ENCODE results near the gene FOXD2.

FOXD2 gene

DNA sequence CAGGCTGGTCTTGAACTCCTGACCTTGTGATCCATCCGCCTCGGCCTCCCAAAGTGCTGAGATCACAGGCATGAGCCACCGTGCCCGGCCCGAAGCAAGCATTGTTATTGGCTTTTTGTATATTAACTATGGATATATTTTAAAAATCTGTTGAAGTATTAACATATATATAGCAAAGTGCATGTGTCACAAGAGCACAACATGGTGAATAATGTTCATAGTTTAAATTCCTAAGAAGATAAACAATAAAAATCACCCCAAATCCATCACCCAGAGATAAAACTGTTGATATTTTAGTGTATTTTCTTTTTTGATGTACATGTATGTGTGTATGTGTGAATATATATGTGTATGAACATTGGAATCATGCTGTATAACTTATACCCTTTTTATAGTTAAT is 30.9 kb upstream of the FOXD2 start:
- in situ Hi-C loops (cut with HindIII; ENCODE audit: low pct_unique_long_range_greater_than_20kb, low sequenced_read_pairs) = no loop called here
- no peak for DNase-seq (ENCODE audit: low read depth in 1 of 2, low spot score in 1 of 2)
- no peak for TF ChIP-seq JUND (IDR thresholded peaks at IDR 0.05; ENCODE audit: low read depth)

DNA sequence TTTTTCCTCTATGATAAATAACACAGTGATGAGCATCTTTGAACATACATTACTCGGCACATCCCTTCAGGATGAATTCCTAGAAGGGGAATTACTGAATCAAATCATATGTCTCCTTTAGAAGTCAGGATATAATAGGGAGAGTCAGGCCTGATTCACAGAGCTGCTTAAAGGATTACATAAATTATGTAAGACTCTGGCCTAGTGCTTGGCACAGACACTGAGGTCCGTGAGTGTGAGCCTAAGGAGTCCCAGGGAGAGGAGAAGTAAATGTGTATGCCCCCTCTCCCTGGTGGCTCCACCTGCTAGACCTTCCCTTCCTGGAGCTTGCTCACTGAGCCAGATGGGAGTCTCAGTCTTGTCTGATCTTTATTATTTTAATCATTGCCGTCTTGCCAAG is 30.4 kb upstream of the FOXD2 start:
- DNase-seq (ENCODE audit: low read depth in 1 of 2, low spot score in 1 of 2) = no peak

DNA sequence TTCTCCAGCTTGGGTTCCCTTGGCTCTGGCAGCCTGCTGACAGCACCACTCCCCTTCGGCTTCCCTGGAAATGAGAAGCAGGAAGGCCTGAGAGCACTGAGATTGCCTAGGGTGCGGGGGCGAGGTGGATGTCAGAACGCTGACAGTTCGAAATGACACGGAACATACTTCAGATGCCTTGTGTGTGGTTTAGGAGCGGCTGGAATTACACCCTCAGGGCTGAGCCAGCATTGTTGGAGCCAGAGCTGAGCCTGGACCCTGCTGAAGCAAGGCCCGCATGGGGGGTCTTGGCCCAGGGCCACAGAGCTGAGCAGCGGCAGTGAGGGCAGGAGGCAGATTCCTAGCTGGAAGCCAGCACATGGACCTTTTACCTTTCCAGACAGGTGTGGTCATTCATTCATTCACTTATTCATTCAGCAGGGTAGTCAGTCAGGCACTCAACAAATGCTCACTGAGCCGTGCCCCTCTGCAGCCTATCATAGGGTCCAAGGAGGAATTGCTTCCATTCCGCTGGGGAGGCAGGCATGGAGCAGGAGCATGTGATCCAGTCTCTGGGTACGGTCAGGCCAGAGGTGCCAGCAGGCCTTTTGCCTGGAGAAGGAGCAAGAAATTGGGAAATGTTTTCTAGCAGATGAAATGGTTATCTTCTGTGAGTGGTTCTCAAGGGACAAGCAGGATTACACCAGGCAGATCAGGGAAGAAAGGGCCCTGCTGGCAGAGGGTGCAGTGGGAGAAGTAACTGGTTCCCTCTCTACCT is 28.4 kb upstream of the FOXD2 start:
- TF ChIP-seq JUND (IDR thresholded peaks at IDR 0.05; ENCODE audit: low read depth) = no peak
- peak in 1 of 2 experiments; percentile 55 for DNase-seq (ENCODE audit: low read depth in 1 of 2, low spot score in 1 of 2)
- in situ Hi-C loops (cut with HindIII; ENCODE audit: low pct_unique_long_range_greater_than_20kb, low sequenced_read_pairs) = no loop called here

More for the DNA sequence above, 30.4 kb upstream of the FOXD2 start:
- no peak for TF ChIP-seq JUND (IDR thresholded peaks at IDR 0.05; ENCODE audit: low read depth)
- in situ Hi-C loops (cut with HindIII; ENCODE audit: low pct_unique_long_range_greater_than_20kb, low sequenced_read_pairs) = no loop called here

DNA sequence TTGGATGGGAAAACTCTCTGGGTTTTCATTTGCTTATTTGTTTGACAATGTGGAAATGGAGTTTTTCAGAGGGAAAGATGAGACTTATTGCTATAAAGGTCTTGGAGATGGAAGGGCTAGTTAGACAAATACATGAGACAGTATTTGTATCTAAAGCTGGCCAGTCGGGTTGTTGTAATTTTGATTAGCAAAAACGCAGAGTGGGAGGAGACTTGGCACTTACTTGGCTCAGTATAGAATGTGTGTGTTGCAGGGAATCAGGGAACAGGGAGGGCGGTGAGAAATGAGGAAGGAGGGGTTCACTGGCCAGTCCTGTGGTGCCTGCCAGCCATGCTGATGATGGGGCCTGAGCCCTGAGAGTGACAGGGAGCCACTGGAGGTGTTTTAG is 27.8 kb upstream of the FOXD2 start:
- TF ChIP-seq JUND (IDR thresholded peaks at IDR 0.05; ENCODE audit: low read depth) = no peak
- in situ Hi-C loops (cut with HindIII; ENCODE audit: low pct_unique_long_range_greater_than_20kb, low sequenced_read_pairs) = no loop called here
- DNase-seq (ENCODE audit: low read depth in 1 of 2, low spot score in 1 of 2) = no peak

DNA sequence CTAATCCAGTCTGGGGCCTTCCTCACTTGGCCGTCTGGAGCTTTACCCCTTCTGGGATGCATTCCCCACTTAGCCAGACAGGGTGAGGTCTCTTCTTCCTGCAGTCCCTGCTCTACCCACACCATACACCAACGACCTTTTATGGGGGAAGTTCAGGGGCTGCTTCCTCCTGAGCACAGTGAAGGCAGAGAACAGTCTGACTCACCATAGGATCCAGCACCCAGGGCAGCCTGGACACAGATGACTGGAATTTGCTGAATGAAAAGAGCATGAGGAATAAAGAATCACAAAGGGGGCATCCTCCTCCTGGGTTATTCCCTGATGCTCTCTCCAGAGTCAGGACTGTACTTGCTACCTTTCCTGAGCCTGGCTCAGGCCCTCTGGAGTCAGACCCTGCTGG is 26.4 kb upstream of the FOXD2 start:
- TF ChIP-seq JUND (IDR thresholded peaks at IDR 0.05; ENCODE audit: low read depth) = no peak
- in situ Hi-C loops (cut with HindIII; ENCODE audit: low pct_unique_long_range_greater_than_20kb, low sequenced_read_pairs) = no loop called here
- DNase-seq (ENCODE audit: low read depth in 1 of 2, low spot score in 1 of 2) = no peak

DNA sequence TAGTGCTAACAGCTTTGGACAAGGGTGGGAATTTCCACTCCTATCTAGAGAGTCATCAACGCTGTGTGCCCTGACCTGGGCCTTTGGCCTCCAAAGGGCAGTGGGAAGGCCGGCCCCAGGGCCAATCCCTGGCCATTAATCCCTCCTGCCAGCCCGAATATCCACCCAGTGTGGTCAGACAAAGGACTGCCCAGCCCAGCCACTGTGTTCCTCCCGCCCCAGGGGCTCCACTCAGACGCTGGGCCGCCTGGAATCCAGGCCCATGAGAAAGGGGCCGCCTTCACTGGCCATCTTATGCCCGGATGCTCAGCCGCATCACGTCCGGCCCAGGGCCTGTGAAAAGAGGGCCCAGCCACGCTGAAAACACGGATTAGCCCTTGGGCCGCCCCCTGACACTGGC is 25.4 kb upstream of the FOXD2 start:
- in situ Hi-C loops (cut with HindIII; ENCODE audit: low pct_unique_long_range_greater_than_20kb, low sequenced_read_pairs) = no loop called here

DNA sequence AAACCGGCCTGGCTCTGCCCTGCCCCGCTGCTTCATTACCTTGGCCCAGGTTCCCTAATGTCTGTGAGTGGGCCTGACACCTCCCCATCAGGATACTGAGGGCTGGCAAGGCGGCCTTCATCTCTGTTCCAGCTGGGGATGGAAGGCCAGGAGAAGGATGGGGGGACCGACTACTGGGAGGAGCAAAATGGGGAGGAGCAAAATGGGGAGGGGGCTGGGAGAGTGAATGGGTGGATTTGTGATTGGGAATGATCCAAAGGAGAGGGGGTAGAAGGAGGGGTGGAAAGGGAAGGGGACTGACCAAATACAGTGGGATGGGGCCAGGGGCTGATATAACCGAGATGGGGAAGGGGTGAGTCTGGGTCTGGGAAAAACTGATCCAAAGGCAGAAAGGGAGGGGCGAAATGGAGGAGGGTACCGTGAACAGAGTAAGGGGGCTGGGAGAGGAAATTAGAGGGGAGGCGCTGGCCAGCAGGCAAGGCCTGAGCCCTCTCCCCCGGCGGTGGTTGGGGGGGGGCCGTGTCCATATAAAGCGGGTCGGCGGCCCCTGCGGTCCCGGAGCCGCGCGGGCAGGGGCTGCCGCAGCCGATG is 22.0 kb upstream of the FOXD2 start, which contains the start of gene FOXE3:
Gene FOXE3 (plus strand): TSS at position 558 of the 591 bp plus-strand sequence. CDS start 31 bp downstream, at position 589.
- in situ Hi-C loops (cut with HindIII; ENCODE audit: low pct_unique_long_range_greater_than_20kb, low sequenced_read_pairs) = no loop called here
- no peak for DNase-seq (ENCODE audit: low read depth in 1 of 2, low spot score in 1 of 2)
- TF ChIP-seq JUND (IDR thresholded peaks at IDR 0.05; ENCODE audit: low read depth) = no peak

More for the DNA sequence above, 25.4 kb upstream of the FOXD2 start:
- no peak for DNase-seq (ENCODE audit: low read depth in 1 of 2, low spot score in 1 of 2)
- TF ChIP-seq JUND (IDR thresholded peaks at IDR 0.05; ENCODE audit: low read depth) = no peak

DNA sequence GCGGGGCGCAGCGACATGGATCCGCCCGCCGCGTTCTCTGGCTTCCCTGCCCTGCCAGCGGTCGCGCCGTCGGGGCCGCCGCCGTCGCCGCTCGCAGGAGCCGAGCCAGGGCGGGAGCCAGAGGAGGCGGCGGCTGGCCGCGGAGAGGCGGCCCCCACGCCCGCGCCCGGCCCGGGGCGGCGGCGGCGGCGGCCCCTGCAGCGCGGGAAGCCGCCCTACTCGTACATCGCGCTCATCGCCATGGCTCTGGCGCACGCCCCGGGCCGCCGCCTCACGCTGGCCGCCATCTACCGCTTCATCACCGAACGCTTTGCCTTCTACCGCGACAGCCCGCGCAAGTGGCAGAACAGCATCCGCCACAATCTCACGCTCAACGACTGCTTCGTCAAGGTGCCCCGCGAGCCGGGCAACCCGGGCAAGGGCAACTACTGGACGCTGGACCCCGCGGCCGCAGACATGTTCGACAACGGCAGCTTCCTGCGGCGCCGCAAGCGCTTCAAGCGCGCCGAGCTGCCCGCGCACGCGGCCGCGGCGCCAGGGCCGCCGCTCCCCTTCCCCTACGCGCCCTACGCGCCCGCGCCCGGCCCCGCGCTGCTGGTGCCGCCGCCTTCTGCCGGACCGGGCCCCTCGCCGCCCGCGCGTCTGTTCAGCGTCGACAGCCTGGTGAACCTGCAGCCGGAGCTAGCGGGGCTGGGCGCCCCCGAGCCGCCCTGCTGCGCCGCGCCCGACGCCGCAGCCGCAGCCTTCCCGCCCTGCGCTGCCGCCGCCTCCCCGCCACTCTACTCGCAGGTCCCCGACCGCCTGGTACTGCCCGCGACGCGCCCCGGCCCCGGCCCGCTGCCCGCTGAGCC is 21.3 kb upstream of the FOXD2 start:
- no peak for TF ChIP-seq JUND (IDR thresholded peaks at IDR 0.05; ENCODE audit: low read depth)
- in situ Hi-C loops (cut with HindIII; ENCODE audit: low pct_unique_long_range_greater_than_20kb, low sequenced_read_pairs) = no loop called here
- DNase-seq (ENCODE audit: low read depth in 1 of 2, low spot score in 1 of 2) = no peak

DNA sequence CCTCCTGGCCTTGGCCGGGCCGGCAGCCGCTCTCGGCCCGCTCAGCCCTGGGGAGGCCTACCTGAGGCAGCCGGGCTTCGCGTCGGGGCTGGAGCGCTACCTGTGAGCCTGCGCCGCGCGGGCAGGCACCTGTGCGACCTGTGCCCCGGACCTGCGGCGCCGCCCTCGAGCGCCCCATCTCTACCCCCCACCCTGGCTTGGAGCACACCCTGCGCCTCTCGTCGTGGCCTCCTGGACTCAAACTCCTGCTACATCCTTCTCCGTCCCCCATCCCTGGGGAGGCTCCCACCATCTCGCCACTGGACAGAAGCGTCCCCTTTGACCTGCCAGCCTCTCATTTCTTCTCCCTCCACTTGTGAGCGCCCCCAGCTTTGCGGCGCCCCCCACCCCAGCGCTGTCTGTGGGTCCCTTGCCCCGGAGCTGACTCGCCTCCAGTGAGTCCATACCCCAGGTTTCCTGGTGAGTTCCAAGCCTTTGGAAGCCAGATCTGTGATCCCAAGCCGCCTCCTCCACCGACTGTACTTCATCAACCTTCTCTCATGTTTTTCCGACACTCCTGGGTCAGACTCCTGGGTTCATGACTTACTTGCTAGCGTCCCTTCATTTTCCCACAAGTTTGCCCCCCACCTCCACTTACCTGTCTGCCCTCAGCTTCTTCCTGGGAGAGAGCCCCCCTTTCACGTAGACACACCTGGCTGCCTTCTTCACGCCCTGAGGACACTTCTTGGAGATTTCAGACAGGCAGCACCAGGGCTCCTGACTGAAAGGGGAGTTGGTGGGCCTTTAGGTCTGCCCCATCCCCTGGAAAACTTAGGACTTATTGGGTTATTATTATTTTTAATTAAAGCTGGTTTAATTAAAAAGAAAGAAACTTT is 20.4 kb upstream of the FOXD2 start:
- DNase-seq (ENCODE audit: low read depth in 1 of 2, low spot score in 1 of 2) = no peak
- no peak for TF ChIP-seq JUND (IDR thresholded peaks at IDR 0.05; ENCODE audit: low read depth)
- in situ Hi-C loops (cut with HindIII; ENCODE audit: low pct_unique_long_range_greater_than_20kb, low sequenced_read_pairs) = no loop called here

DNA sequence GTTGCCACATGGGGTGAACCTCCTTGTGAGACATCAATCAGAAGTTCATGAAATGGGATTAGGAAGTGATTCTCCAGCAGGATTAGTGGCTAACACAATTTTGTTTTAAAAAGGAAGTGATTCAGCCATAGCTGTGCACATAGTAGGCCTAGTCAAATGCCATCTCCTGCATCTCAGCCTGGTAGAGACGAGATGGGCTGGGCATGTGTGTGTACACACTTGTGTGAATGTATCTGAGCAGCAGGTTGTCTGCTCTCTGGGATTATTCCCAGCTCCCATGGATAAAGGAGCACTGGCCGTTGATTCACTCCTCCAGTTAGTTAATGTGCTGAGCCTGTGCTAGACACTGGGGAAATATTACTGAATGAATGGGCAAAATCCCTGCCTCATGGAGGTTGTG is 19.7 kb upstream of the FOXD2 start:
- TF ChIP-seq JUND (IDR thresholded peaks at IDR 0.05; ENCODE audit: low read depth) = no peak
- in situ Hi-C loops (cut with HindIII; ENCODE audit: low pct_unique_long_range_greater_than_20kb, low sequenced_read_pairs) = no loop called here

DNA sequence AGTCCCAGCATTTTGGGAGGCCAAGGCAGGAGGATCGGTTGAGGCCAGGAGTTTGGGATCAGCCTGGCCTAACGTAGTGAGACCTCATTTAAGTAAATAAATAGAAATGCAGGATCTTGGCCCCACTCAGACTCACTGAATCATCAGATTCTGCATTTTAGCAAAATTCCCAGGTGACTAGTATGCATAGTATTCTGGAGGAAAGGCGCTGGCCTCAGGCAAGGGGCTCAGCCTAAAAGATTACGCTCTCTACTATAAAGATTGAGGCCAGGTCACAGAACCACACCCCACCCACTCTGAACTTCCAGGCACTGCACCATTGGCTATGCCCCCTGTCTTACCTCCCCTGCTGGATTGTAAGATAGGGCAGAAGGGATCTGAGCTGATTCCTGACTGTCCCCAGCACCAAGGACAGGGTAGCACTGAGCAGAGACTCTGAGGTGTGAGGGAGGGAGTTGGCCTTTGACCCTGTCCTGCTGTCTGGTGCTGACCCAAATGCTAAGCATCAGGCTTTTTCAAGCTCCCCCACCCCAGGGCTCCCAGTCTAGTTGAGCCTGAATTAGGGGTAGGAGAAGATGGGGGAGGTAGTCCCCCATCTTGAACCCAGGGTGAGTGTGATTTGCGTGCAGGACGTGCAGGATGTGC is 19.0 kb upstream of the FOXD2 start:
- no peak for DNase-seq (ENCODE audit: low read depth in 1 of 2, low spot score in 1 of 2)
- in situ Hi-C loops (cut with HindIII; ENCODE audit: low pct_unique_long_range_greater_than_20kb, low sequenced_read_pairs) = no loop called here
- no peak for TF ChIP-seq JUND (IDR thresholded peaks at IDR 0.05; ENCODE audit: low read depth)

More for the DNA sequence above, 19.7 kb upstream of the FOXD2 start:
- no peak for DNase-seq (ENCODE audit: low read depth in 1 of 2, low spot score in 1 of 2)

All from T47D (cell line).